ENCODE data around the gene CADM2. TPM values are rescaled to one million over a fixed set of nuclear protein-coding genes. Genes with fewer than 3 reads are reported as not detected.

Gene CADM2
- total RNA-seq, 1 donor from 2014 or later = 3.5 TPM

- no peaks in the 10 kb centered on the region for H3K36me3 Mint-ChIP-seq (ENCODE audit: low read depth)
- DNase-seq (ENCODE audit: low read depth, low spot score) = no peak
- no peak overlapping the region for H3K4me3 Mint-ChIP-seq
- H3K27me3 Mint-ChIP-seq (ENCODE audit: low read depth) = no peaks in the 10 kb centered on the region
- no peaks in the 10 kb centered on the region for H3K9me3 Mint-ChIP-seq
- TF ChIP-seq CTCF (conservative IDR thresholded peaks at IDR 0.05) = no peak
- no peak overlapping the region for H3K27ac Mint-ChIP-seq (ENCODE audit: unreplicated experiment)
- H3K4me1 Mint-ChIP-seq = no peaks in the 10 kb centered on the region
These were observed 93.0 kb downstream of the CADM2 start for GRCh38 chr3:85051786-85052185.

- H3K4me1 Mint-ChIP-seq = no peaks in the 10 kb centered on the region
These were observed 94.8 kb downstream of the CADM2 start for GRCh38 chr3:85053626-85054025.

GRCh38 chr3:85054579-85054978, 95.8 kb downstream of the CADM2 start:
- Mint-ChIP-seq H3K27me3 (ENCODE audit: low read depth) (no peaks in the 10 kb centered on the region), H3K36me3 (ENCODE audit: low read depth) (no peaks in the 10 kb centered on the region)

More at GRCh38 chr3:85053626-85054025, 94.8 kb downstream of the CADM2 start:
- TF ChIP-seq CTCF (conservative IDR thresholded peaks at IDR 0.05) = no peak
- Mint-ChIP-seq H3K9me3 (no peaks in the 10 kb centered on the region), H3K27ac (ENCODE audit: unreplicated experiment) (no peak overlapping the region), H3K4me3 (no peak overlapping the region), H3K27me3 (ENCODE audit: low read depth) (no peaks in the 10 kb centered on the region), H3K36me3 (ENCODE audit: low read depth) (no peaks in the 10 kb centered on the region)
- no peak for DNase-seq (ENCODE audit: low read depth, low spot score)

GRCh38 chr3:85068911-85069310, 110.1 kb downstream of the CADM2 start:
- H3K9me3 Mint-ChIP-seq = no peaks in the 10 kb centered on the region
- no peaks in the 10 kb centered on the region for H3K4me1 Mint-ChIP-seq
- DNase-seq (ENCODE audit: low read depth, low spot score) = no peak
- no peaks in the 10 kb centered on the region for H3K27me3 Mint-ChIP-seq (ENCODE audit: low read depth)
- H3K36me3 Mint-ChIP-seq (ENCODE audit: low read depth) = no peaks in the 10 kb centered on the region
- no peak for TF ChIP-seq CTCF (conservative IDR thresholded peaks at IDR 0.05)
- no peak overlapping the region for H3K27ac Mint-ChIP-seq (ENCODE audit: unreplicated experiment)
- H3K4me3 Mint-ChIP-seq = no peak overlapping the region

More at GRCh38 chr3:85054579-85054978, 95.8 kb downstream of the CADM2 start:
- H3K9me3 Mint-ChIP-seq = peaks cover under 1% of the 10 kb centered on the region
- no peaks in the 10 kb centered on the region for H3K4me1 Mint-ChIP-seq
- no peak overlapping the region for H3K4me3 Mint-ChIP-seq
- no peak overlapping the region for H3K27ac Mint-ChIP-seq (ENCODE audit: unreplicated experiment)
- no peak for TF ChIP-seq CTCF (conservative IDR thresholded peaks at IDR 0.05)
- no peak for DNase-seq (ENCODE audit: low read depth, low spot score)

GRCh38 chr3:85074003-85074402, 115.2 kb downstream of the CADM2 start:
- no peaks in the 10 kb centered on the region for H3K4me1 Mint-ChIP-seq
- H3K27ac Mint-ChIP-seq (ENCODE audit: unreplicated experiment) = no peak overlapping the region
- no peak for TF ChIP-seq CTCF (conservative IDR thresholded peaks at IDR 0.05)

GRCh38 chr3:85075663-85076062, 116.9 kb downstream of the CADM2 start:
- H3K4me1 Mint-ChIP-seq = no peaks in the 10 kb centered on the region
- no peak overlapping the region for H3K27ac Mint-ChIP-seq (ENCODE audit: unreplicated experiment)
- H3K27me3 Mint-ChIP-seq (ENCODE audit: low read depth) = no peaks in the 10 kb centered on the region

More at GRCh38 chr3:85074003-85074402, 115.2 kb downstream of the CADM2 start:
- no peak for DNase-seq (ENCODE audit: low read depth, low spot score)
- Mint-ChIP-seq H3K9me3 (no peaks in the 10 kb centered on the region), H3K27me3 (ENCODE audit: low read depth) (no peaks in the 10 kb centered on the region), H3K4me3 (no peak overlapping the region), H3K36me3 (ENCODE audit: low read depth) (no peaks in the 10 kb centered on the region)

More at GRCh38 chr3:85075663-85076062, 116.9 kb downstream of the CADM2 start:
- no peak for DNase-seq (ENCODE audit: low read depth, low spot score)
- Mint-ChIP-seq H3K4me3 (no peak overlapping the region), H3K36me3 (ENCODE audit: low read depth) (no peaks in the 10 kb centered on the region), H3K9me3 (no peaks in the 10 kb centered on the region)
- no peak for TF ChIP-seq CTCF (conservative IDR thresholded peaks at IDR 0.05)
